HepG2 (cell line): ENCODE data around the gene SYT7. TPM values are rescaled to one million over a fixed set of nuclear protein-coding genes. Genes with fewer than 3 reads are reported as not detected.
A peak's percentile ranks its signal among the peaks of the same experiment; 100 is the strongest.

Experiments
- CEBPG ChIP-seq: IDR thresholded peaks from 2 replicates; pipeline ENCODE4 v1.6.1; 2016
- DPF2 ChIP-seq: sonication (generic); formaldehyde crosslinking; IDR thresholded peaks from 2 replicates; pipeline ENCODE4 v1.4.0; 2020; ENCODE audit warnings: mild to moderate bottlenecking, low read depth, missing genetic modification reagents, borderline replicate concordance
- DZIP1 ChIP-seq: sonication (generic); formaldehyde crosslinking; IDR thresholded peaks from 2 replicates; pipeline ENCODE4 v1.5.0; 2020; ENCODE audit warnings: mild to moderate bottlenecking, missing genetic modification reagents
- MBNL3 ChIP-seq: fragments of 250-450 bp; sonication (Bioruptor Pico); conservative IDR thresholded peaks from 2 replicates; pipeline ENCODE4 v1.8.0; 2022; ENCODE audit warnings: mild to moderate bottlenecking, inconsistent platforms
- TEAD3 ChIP-seq: optimal IDR thresholded peaks from 2 replicates; pipeline ENCODE3; 2016; ENCODE audit warnings: borderline replicate concordance
- ZHX2 ChIP-seq, 2 experiments: sonication (generic) in 1 of 2; formaldehyde crosslinking in 1 of 2; IDR thresholded peaks; 2 replicates each; pipeline versions ENCODE4 v1.6.1 to v1.9.0; 2014 to 2022; ENCODE audit warnings: antibody characterized with exemption in 1 of 2, borderline replicate concordance in 1 of 2, inconsistent platforms in 1 of 2, low read depth in 1 of 2, missing genetic modification reagents in 1 of 2
- ZNF280B ChIP-seq: sonication (generic); formaldehyde crosslinking; IDR thresholded peaks from 2 replicates; pipeline ENCODE4 v1.5.0; 2020; ENCODE audit warnings: missing genetic modification reagents, mild to moderate bottlenecking, borderline replicate concordance
- polyA plus RNA-seq, 8 experiments: library from polyadenylated mRNA; depleted of rRNA in 3 of 8; stranded (reverse) in 7 of 8; unstranded in 1 of 8; fragments of >200 nt; fragmentation: Illumina TruSeq in 4 of 8; extraction: Trizol in 4 of 8; gene quantifications; 2 replicates each; pipeline versions ENCODE4 v1.2.1 to v1.2.3, GENCODE V29; 2011 to 2016; ENCODE audit warnings: low read depth in 4 of 8, missing spikeins in 1 of 8, mixed read lengths in 1 of 8; ENCODE audit not compliant: insufficient read depth in 1 of 8
- total RNA-seq, 5 experiments: library from RNA; depleted of rRNA; stranded (reverse); fragments of >200 nt; fragmentation: Illumina TruSeq; extraction: Trizol; gene quantifications; 2 replicates each; pipeline ENCODE4 v1.2.3, GENCODE V29; 2016; ENCODE audit warnings: low read depth in 1 of 5
- TF ChIP-seq, protein P1 (sequence below): sonication (generic); formaldehyde crosslinking; IDR thresholded peaks from 2 replicates; pipeline ENCODE4 v1.8.0; 2022; ENCODE audit warnings: missing genetic modification reagents, mild to moderate bottlenecking, moderate library complexity, borderline replicate concordance
- TF ChIP-seq, protein P2 (sequence below): sonication (generic); formaldehyde crosslinking; IDR thresholded peaks from 2 replicates; pipeline ENCODE4 v1.4.0; 2020; ENCODE audit warnings: mild to moderate bottlenecking, missing genetic modification reagents
- TF ChIP-seq, protein P3 (sequence below): sonication (generic); formaldehyde crosslinking; IDR thresholded peaks from 2 replicates; pipeline ENCODE4 v1.5.0; 2020; ENCODE audit warnings: missing genetic modification reagents, mild to moderate bottlenecking, borderline replicate concordance

The SYT7 gene
- total and polyA plus RNA-seq, 2 of the 13 experiments (the other 11 are each of a cell fraction or from before 2014, with no cell fraction given): 1.4 to 4.4 TPM

- TF ChIP-seq ZHX2 (IDR thresholded peaks at IDR 0.05; ENCODE audit: low read depth): no peak
- TF ChIP-seq ZHX2 (CRISPR knock-in tag; IDR thresholded peaks at IDR 0.05; ENCODE audit: borderline replicate concordance): peak; percentile 100
- TF ChIP-seq, protein P1, sequence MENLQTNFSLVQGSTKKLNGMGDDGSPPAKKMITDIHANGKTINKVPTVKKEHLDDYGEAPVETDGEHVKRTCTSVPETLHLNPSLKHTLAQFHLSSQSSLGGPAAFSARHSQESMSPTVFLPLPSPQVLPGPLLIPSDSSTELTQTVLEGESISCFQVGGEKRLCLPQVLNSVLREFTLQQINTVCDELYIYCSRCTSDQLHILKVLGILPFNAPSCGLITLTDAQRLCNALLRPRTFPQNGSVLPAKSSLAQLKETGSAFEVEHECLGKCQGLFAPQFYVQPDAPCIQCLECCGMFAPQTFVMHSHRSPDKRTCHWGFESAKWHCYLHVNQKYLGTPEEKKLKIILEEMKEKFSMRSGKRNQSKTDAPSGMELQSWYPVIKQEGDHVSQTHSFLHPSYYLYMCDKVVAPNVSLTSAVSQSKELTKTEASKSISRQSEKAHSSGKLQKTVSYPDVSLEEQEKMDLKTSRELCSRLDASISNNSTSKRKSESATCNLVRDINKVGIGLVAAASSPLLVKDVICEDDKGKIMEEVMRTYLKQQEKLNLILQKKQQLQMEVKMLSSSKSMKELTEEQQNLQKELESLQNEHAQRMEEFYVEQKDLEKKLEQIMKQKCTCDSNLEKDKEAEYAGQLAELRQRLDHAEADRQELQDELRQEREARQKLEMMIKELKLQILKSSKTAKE (CRISPR knock-in tag): peak; percentile 95
- TF ChIP-seq, protein P2, sequence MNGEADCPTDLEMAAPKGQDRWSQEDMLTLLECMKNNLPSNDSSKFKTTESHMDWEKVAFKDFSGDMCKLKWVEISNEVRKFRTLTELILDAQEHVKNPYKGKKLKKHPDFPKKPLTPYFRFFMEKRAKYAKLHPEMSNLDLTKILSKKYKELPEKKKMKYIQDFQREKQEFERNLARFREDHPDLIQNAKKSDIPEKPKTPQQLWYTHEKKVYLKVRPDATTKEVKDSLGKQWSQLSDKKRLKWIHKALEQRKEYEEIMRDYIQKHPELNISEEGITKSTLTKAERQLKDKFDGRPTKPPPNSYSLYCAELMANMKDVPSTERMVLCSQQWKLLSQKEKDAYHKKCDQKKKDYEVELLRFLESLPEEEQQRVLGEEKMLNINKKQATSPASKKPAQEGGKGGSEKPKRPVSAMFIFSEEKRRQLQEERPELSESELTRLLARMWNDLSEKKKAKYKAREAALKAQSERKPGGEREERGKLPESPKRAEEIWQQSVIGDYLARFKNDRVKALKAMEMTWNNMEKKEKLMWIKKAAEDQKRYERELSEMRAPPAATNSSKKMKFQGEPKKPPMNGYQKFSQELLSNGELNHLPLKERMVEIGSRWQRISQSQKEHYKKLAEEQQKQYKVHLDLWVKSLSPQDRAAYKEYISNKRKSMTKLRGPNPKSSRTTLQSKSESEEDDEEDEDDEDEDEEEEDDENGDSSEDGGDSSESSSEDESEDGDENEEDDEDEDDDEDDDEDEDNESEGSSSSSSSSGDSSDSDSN (CRISPR knock-in tag): peak; percentile 79
- 0 out of 2 replicates have a peak, but pooled peaks have one; percentile 68 for TF ChIP-seq MBNL3 (CRISPR knock-in tag)
- TF ChIP-seq, protein P3, sequence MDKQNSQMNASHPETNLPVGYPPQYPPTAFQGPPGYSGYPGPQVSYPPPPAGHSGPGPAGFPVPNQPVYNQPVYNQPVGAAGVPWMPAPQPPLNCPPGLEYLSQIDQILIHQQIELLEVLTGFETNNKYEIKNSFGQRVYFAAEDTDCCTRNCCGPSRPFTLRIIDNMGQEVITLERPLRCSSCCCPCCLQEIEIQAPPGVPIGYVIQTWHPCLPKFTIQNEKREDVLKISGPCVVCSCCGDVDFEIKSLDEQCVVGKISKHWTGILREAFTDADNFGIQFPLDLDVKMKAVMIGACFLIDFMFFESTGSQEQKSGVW: peak; percentile 100
- TF ChIP-seq DZIP1 (CRISPR knock-in tag): peak; percentile 100
- peak; percentile 91 for TF ChIP-seq TEAD3 (CRISPR knock-in tag)
- TF ChIP-seq CEBPG (CRISPR knock-in tag): peak; percentile 77
- TF ChIP-seq DPF2: peak; percentile 51; the same call in 1 of the 2 replicates
- TF ChIP-seq ZNF280B: peak; percentile 100
Observed at GRCh38 chr11:61567286-61568061, 13.4 kb downstream of the SYT7 start (continued).
